ENCODE data around the gene ATF1.

ATF1 gene

DNA sequence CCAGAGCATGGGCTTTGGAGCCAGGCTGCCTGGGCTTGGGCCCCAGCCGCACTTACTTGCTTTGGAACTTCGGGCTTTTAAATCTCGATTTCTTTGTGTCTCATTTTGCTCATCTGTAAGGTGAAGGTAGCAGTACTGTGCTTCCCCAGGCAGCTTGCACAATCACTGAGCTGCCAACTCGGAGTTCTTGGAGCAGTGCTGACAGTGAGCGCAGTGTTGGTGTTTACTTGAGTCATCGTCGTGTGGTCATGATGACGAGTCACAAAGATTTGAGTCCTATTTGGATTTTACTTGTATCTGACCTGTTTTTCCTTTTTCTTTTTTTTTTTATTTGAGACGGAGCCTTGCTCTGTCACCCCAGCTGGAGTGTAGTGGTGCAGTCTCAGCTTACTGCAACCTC, 31.3 kb upstream of the ATF1 start:
- H3K36me3 ChIP-seq (ENCODE audit: control insufficient read depth in 2 of 2, insufficient read depth in 2 of 2, low read length in 2 of 2): peaks cover 23 to 49% of the 10 kb centered on the region in 2 donors
- no peak overlapping the region for H3K9ac ChIP-seq (ENCODE audit: low read length in 2 of 2)
- H3K27me3 ChIP-seq (ENCODE audit: control insufficient read depth in 1 of 2, insufficient read depth in 2 of 2, low read length in 2 of 2): no peaks in the 10 kb centered on the region
- no peaks in the 10 kb centered on the region for H3K9me3 ChIP-seq (ENCODE audit: control insufficient read depth in 2 of 2, low read length in 2 of 2)
- no peak overlapping the region for H3K4me3 ChIP-seq (ENCODE audit: low read length in 2 of 2)
- no peaks in the 10 kb centered on the region for H3K4me1 ChIP-seq (ENCODE audit: control insufficient read depth, insufficient read depth, low read length)
- H3K27ac ChIP-seq (ENCODE audit: low read length): no peak overlapping the region

DNA sequence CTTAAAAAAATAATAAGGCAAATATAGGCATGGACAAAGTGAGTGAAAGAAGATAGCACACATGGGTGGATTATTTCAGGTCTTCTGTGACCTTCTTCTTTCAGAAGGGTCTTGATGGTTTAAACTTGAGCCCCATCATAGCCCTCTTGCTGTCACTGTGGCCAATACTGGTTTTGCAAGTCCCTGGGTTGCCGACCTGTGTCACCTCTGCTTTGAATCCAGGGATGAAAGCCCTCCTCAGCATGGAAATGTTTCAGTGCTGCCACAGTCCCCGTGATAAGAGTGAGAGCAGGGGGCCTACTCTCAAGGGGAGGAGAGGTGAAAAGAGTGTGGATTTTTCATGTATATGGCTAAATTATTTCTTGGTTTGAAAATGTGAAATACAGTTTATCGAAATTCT, 30.2 kb upstream of the ATF1 start:
- no peak overlapping the region for H3K27ac ChIP-seq (ENCODE audit: low read length)
- H3K36me3 ChIP-seq (ENCODE audit: control insufficient read depth in 2 of 2, insufficient read depth in 2 of 2, low read length in 2 of 2): peaks cover 23 to 42% of the 10 kb centered on the region in 2 donors
- no peak overlapping the region for H3K4me3 ChIP-seq (ENCODE audit: low read length in 2 of 2)

DNA sequence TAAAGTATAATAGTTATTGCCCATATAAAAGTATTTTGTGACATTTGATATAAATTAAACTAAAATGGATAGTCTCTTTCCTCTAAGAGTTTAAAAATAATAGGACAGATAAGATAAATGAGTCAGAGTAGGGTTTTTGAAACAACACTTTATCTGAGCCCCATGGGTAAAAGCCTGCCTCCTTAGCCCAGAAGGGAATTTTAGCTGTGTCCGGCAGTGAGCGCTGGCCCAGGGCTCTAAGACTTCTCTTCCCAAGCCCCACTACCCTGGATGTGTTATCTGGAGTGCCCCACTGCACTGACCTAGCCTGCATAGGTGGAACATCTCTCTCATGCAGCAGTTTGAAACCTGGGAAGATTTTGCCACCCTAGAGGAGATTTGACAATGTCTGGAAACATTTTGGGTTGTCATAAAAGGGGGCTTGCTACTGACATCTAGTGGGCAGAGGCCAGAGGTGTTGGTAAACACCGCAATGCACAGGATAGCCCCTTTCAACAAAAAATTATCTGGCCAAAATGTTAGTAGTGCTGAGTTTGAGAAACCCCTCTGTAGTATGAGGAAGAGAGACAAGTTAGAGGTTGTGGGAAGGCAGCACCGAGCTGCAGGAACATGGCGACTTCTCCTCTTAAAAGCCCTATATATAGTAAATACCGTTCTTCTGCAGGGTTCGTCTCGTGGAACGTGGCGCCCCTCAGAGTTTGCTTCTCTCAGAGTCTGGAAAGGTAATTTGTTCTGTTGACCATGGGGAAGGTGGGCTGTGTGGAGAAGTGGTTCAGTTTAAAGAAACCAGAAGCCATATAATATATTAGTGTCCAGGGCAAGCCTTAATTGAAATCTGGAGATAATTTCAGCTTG, 29.3 kb upstream of the ATF1 start:
- Histone ChIP-seq H3K9me3 (ENCODE audit: control insufficient read depth in 2 of 2, low read length in 2 of 2) (no peaks in the 10 kb centered on the region), H3K27ac (ENCODE audit: low read length) (no peak overlapping the region), H3K27me3 (ENCODE audit: control insufficient read depth in 1 of 2, insufficient read depth in 2 of 2, low read length in 2 of 2) (no peaks in the 10 kb centered on the region), H3K4me3 (ENCODE audit: low read length in 2 of 2) (no peak overlapping the region), H3K9ac (ENCODE audit: low read length in 2 of 2) (no peak overlapping the region), H3K4me1 (ENCODE audit: control insufficient read depth, insufficient read depth, low read length) (no peaks in the 10 kb centered on the region), H3K36me3 (ENCODE audit: control insufficient read depth in 2 of 2, insufficient read depth in 2 of 2, low read length in 2 of 2) (peaks cover 30 to 46% of the 10 kb centered on the region in 2 donors)

More for the DNA sequence above, 30.2 kb upstream of the ATF1 start:
- no peaks in the 10 kb centered on the region for H3K4me1 ChIP-seq (ENCODE audit: control insufficient read depth, insufficient read depth, low read length)
- no peak overlapping the region for H3K9ac ChIP-seq (ENCODE audit: low read length in 2 of 2)
- no peaks in the 10 kb centered on the region for H3K27me3 ChIP-seq (ENCODE audit: control insufficient read depth in 1 of 2, insufficient read depth in 2 of 2, low read length in 2 of 2)
- H3K9me3 ChIP-seq (ENCODE audit: control insufficient read depth in 2 of 2, low read length in 2 of 2): no peaks in the 10 kb centered on the region

DNA sequence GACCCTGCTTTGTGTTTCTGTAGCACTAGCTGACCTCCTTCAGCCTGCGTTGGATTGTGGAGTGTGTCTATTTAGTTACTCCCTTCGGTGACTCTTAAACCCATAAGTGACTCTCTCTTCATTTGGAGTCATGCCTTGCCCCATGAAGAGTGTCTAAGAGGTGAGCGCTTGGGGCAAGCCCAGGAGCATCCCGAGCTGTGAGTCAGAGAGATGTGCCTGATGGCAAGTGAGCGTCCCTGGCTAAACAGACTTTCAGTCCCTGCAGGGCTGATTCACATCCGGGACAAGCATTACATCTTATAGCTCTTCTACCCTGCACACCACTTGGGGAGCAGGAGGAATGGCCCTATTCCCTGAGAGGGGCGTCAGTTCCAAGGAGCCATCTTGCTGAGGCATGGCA, 24.3 kb upstream of the ATF1 start:
- no peaks in the 10 kb centered on the region for H3K9me3 ChIP-seq (ENCODE audit: control insufficient read depth in 2 of 2, low read length in 2 of 2)
- H3K27me3 ChIP-seq (ENCODE audit: control insufficient read depth in 1 of 2, insufficient read depth in 2 of 2, low read length in 2 of 2): no peaks in the 10 kb centered on the region
- H3K36me3 ChIP-seq (ENCODE audit: control insufficient read depth in 2 of 2, insufficient read depth in 2 of 2, low read length in 2 of 2): peaks cover 36 to 47% of the 10 kb centered on the region in 2 donors
- H3K27ac ChIP-seq (ENCODE audit: low read length): no peak overlapping the region
- H3K9ac ChIP-seq (ENCODE audit: low read length in 2 of 2): no peak overlapping the region
- no peaks in the 10 kb centered on the region for H3K4me1 ChIP-seq (ENCODE audit: control insufficient read depth, insufficient read depth, low read length)
- H3K4me3 ChIP-seq (ENCODE audit: low read length in 2 of 2): no peak overlapping the region

DNA sequence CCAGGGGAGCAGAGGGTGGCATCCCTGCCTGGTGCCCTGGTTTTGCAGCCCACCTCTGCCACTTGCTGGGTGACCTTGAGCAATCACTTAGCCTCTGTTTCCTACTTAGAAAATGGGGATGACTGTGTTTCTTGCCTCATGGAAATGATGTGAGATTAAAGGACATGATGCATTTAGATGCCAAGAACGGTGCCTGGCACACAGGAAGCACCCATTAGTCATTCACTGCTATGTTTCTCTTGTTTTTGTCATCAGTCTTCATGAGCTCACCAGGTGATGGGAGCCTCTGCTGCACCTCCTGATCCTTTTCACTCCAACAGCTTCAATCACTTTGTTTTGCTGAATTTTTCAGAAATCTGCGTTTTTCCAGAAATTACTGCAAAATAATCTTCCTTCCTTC, 23.6 kb upstream of the ATF1 start:
- H3K9me3 ChIP-seq (ENCODE audit: control insufficient read depth in 2 of 2, low read length in 2 of 2): no peaks in the 10 kb centered on the region
- no peak overlapping the region for H3K4me3 ChIP-seq (ENCODE audit: low read length in 2 of 2)
- H3K4me1 ChIP-seq (ENCODE audit: control insufficient read depth, insufficient read depth, low read length): no peaks in the 10 kb centered on the region
- no peaks in the 10 kb centered on the region for H3K27me3 ChIP-seq (ENCODE audit: control insufficient read depth in 1 of 2, insufficient read depth in 2 of 2, low read length in 2 of 2)
- H3K9ac ChIP-seq (ENCODE audit: low read length in 2 of 2): no peak overlapping the region
- H3K36me3 ChIP-seq (ENCODE audit: control insufficient read depth in 2 of 2, insufficient read depth in 2 of 2, low read length in 2 of 2): peaks cover 41 to 48% of the 10 kb centered on the region in 2 donors
- H3K27ac ChIP-seq (ENCODE audit: low read length): no peak overlapping the region

DNA sequence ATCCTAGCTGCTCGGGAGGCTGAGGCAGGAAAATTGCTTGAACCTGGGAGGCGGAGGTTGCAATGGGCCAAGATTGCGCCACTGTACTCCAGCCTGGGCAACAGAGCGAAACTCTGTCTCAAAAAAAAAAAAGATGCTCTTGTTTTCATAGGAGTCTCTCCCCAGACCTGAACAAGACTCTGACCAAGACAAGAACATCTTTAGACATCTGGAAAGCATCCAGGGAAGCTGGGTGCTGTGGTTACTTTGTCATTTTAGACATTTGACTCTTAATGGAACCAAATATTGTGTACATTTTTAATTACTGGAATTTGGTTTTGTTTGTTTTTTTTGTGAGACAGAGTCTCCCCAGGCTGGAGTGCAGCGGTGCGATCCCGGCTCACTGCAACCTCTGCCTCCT, 21.1 kb upstream of the ATF1 start:
- no peaks in the 10 kb centered on the region for H3K9me3 ChIP-seq (ENCODE audit: control insufficient read depth in 2 of 2, low read length in 2 of 2)
- no peak overlapping the region for H3K4me3 ChIP-seq (ENCODE audit: low read length in 2 of 2)
- H3K4me1 ChIP-seq (ENCODE audit: control insufficient read depth, insufficient read depth, low read length): no peaks in the 10 kb centered on the region
- no peak overlapping the region for H3K9ac ChIP-seq (ENCODE audit: low read length in 2 of 2)
- no peaks in the 10 kb centered on the region for H3K27me3 ChIP-seq (ENCODE audit: control insufficient read depth in 1 of 2, insufficient read depth in 2 of 2, low read length in 2 of 2)
- H3K27ac ChIP-seq (ENCODE audit: low read length): no peak overlapping the region
- H3K36me3 ChIP-seq (ENCODE audit: control insufficient read depth in 2 of 2, insufficient read depth in 2 of 2, low read length in 2 of 2): peaks cover 46 to 47% of the 10 kb centered on the region in 2 donors

DNA sequence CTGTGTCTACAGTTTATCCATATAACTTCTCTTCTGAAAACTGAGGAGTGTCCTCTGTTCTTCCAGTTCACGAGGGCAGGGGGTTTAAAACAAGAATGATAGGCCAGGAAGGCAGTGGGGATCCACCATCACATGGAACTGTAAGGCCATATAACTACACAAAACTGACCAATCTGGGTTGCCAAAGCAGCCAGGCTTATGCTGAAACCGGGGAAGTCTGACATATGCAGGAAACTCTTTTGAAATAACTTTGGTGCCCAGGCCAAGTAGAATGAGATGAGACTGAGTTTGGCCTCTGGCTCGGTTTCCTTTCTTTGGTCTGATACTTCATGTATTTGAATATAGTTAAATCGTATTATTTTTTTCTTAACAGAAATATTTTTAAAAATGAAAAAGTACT, 18.0 kb upstream of the ATF1 start:
- Histone ChIP-seq H3K36me3 (ENCODE audit: control insufficient read depth in 2 of 2, insufficient read depth in 2 of 2, low read length in 2 of 2) (peaks cover 35 to 39% of the 10 kb centered on the region in 2 donors), H3K9ac (ENCODE audit: low read length in 2 of 2) (no peak overlapping the region), H3K4me1 (ENCODE audit: control insufficient read depth, insufficient read depth, low read length) (no peaks in the 10 kb centered on the region), H3K27me3 (ENCODE audit: control insufficient read depth in 1 of 2, insufficient read depth in 2 of 2, low read length in 2 of 2) (no peaks in the 10 kb centered on the region), H3K9me3 (ENCODE audit: control insufficient read depth in 2 of 2, low read length in 2 of 2) (no peaks in the 10 kb centered on the region), H3K27ac (ENCODE audit: low read length) (no peak overlapping the region), H3K4me3 (ENCODE audit: low read length in 2 of 2) (no peak overlapping the region)

DNA sequence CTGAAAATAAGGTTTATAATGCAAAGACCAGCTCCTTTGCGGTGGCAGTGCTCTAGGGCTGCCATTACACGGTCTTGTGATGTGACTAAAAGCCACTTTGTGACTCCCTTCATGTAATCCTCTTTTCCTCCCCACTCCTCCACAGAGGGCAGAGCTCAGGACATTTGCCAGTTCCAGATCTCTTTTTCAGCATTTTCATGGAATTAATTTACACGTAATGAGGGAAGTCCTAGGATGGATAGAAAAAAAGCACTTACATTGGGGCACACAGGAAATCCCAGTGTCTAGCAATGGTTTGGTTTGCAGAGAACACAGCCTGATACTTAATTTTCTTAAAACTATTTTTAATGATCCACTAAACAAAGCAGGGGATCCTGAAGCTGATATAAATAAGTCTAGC, 17.5 kb upstream of the ATF1 start:
- H3K9me3 ChIP-seq (ENCODE audit: control insufficient read depth in 2 of 2, low read length in 2 of 2): no peaks in the 10 kb centered on the region
- H3K27me3 ChIP-seq (ENCODE audit: control insufficient read depth in 1 of 2, insufficient read depth in 2 of 2, low read length in 2 of 2): no peaks in the 10 kb centered on the region
- peaks cover 30 to 34% of the 10 kb centered on the region in 2 donors for H3K36me3 ChIP-seq (ENCODE audit: control insufficient read depth in 2 of 2, insufficient read depth in 2 of 2, low read length in 2 of 2)
- no peak overlapping the region for H3K9ac ChIP-seq (ENCODE audit: low read length in 2 of 2)
- no peak overlapping the region for H3K4me3 ChIP-seq (ENCODE audit: low read length in 2 of 2)
- no peaks in the 10 kb centered on the region for H3K4me1 ChIP-seq (ENCODE audit: control insufficient read depth, insufficient read depth, low read length)
- H3K27ac ChIP-seq (ENCODE audit: low read length): no peak overlapping the region

DNA sequence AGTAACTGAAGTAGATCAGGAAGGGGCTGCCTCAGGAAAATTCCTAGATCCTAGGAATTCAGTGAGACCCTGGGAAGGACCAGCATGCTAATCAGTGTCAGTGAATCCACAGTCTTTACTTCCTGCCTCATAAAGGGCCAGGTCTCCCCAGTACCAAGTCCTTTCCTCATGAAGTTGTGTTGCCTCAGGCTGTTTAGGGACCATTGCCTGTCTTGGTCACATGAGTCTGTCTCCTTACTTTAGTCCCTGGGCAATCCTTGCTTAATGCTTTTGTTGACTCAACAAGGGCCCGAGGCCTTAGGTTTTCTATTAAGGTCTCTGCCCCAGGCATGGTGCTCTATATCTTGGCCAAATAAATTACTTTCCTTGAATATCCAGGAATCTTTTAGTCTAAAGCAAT, 16.1 kb upstream of the ATF1 start:
- Histone ChIP-seq H3K27ac (ENCODE audit: low read length) (no peak overlapping the region), H3K36me3 (ENCODE audit: control insufficient read depth in 2 of 2, insufficient read depth in 2 of 2, low read length in 2 of 2) (peaks cover 27 to 28% of the 10 kb centered on the region in 2 donors)

DNA sequence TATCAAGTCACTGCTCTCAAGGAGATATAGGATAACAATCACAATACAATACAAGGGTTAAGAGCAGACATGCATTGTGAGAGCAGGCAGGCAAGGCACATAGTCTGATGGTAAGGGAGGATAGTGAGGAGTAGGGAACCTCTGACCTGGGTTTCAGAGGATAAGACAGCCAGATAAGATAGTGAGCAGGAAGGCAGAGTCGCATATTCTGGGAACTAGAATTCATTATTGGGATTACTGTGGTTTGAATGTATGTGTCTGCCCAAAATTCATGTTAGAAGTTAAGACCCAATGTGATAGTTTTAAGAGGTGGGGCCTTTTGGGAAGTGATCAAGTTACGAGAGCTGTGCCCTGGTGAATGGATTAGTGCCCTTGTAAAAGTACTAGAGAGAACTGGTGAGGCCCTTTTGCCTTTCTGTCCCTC, 14.4 kb upstream of the ATF1 start:
- H3K27ac ChIP-seq (ENCODE audit: low read length): no peak overlapping the region
- H3K4me3 ChIP-seq (ENCODE audit: low read length in 2 of 2): no peak overlapping the region
- H3K27me3 ChIP-seq (ENCODE audit: control insufficient read depth in 1 of 2, insufficient read depth in 2 of 2, low read length in 2 of 2): no peaks in the 10 kb centered on the region
- H3K36me3 ChIP-seq (ENCODE audit: control insufficient read depth in 2 of 2, insufficient read depth in 2 of 2, low read length in 2 of 2): peaks cover 19 to 28% of the 10 kb centered on the region in 2 donors
- no peaks in the 10 kb centered on the region for H3K4me1 ChIP-seq (ENCODE audit: control insufficient read depth, insufficient read depth, low read length)
- no peaks in the 10 kb centered on the region for H3K9me3 ChIP-seq (ENCODE audit: control insufficient read depth in 2 of 2, low read length in 2 of 2)
- no peak overlapping the region for H3K9ac ChIP-seq (ENCODE audit: low read length in 2 of 2)

More for the DNA sequence above, 16.1 kb upstream of the ATF1 start:
- H3K4me1 ChIP-seq (ENCODE audit: control insufficient read depth, insufficient read depth, low read length): no peaks in the 10 kb centered on the region
- no peaks in the 10 kb centered on the region for H3K27me3 ChIP-seq (ENCODE audit: control insufficient read depth in 1 of 2, insufficient read depth in 2 of 2, low read length in 2 of 2)
- no peak overlapping the region for H3K4me3 ChIP-seq (ENCODE audit: low read length in 2 of 2)
- no peaks in the 10 kb centered on the region for H3K9me3 ChIP-seq (ENCODE audit: control insufficient read depth in 2 of 2, low read length in 2 of 2)
- no peak overlapping the region for H3K9ac ChIP-seq (ENCODE audit: low read length in 2 of 2)

DNA sequence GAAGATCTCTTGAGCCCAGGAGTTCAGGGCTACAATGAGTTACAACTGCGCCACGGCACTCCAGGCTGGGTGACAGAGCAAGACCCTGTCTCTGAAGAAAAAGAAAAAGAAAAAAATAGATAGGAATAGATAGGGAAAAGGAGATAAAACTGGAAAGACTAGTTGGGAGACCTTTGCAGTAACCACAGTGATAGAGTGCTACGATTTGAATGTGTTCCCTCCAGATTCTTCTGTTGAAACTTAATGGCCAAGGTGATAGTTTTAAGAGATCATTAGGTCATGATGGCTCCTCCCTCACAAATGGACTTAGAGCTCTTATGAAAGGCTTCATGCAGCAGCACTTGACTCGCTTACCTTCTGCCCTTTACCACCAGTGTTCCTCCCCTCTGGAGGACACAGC, 13.5 kb upstream of the ATF1 start:
- Histone ChIP-seq H3K4me3 (ENCODE audit: low read length in 2 of 2) (no peak overlapping the region), H3K27ac (ENCODE audit: low read length) (no peak overlapping the region), H3K27me3 (ENCODE audit: control insufficient read depth in 1 of 2, insufficient read depth in 2 of 2, low read length in 2 of 2) (no peaks in the 10 kb centered on the region), H3K9me3 (ENCODE audit: control insufficient read depth in 2 of 2, low read length in 2 of 2) (no peaks in the 10 kb centered on the region), H3K9ac (ENCODE audit: low read length in 2 of 2) (no peak overlapping the region), H3K4me1 (ENCODE audit: control insufficient read depth, insufficient read depth, low read length) (no peaks in the 10 kb centered on the region), H3K36me3 (ENCODE audit: control insufficient read depth in 2 of 2, insufficient read depth in 2 of 2, low read length in 2 of 2) (peaks cover 17 to 21% of the 10 kb centered on the region in 2 donors)

Data from stomach smooth muscle (tissue), 2 donors.